ENCODE measurements around the gene ABCA6.

ABCA6 gene

GRCh38 chr17:69093995-69094394 is 47.7 kb downstream of the ABCA6 start:
- Histone ChIP-seq H3K4me2 (ENCODE audit: low read depth, low read length) (no peak overlapping the region), H4K20me1 (ENCODE audit: insufficient read depth, low read length) (no peaks in the 10 kb centered on the region)

DNA sequence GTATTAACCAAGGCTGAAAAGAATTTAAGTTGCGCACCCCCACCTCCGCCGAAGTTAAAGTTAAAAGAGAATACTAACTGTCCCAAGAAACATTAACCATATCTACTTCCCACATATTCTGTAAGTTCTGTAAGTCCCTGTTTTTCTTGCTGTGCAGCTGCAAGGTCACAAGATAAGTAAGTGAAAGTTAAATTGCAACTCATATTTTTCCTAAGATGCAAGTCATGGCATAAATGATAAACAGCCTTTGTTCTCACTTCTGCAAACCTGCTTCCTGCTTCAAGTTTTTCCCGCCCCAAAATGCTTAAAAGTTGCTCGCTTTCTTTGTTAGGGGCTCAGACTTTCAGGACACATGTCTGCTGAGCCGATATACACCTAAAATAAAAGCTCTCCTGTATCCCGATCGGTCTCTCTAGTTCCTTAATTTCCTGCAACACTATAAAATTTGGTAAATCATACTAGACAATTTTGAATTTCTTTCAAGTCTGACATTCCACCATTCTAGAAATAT is 48.4 kb downstream of the ABCA6 start:
- no peaks in the 10 kb centered on the region for H3F3A ChIP-seq (ENCODE audit: insufficient read depth, low read length)
- H3K9ac ChIP-seq (ENCODE audit: low read length): no peak overlapping the region
- H4K20me1 ChIP-seq (ENCODE audit: insufficient read depth, low read length): no peaks in the 10 kb centered on the region
- no peaks in the 10 kb centered on the region for H3K9me2 ChIP-seq (replicated peaks; ENCODE audit: insufficient read depth, low read length)
- no peak for DNase-seq
- no peaks in the 10 kb centered on the region for H3K79me2 ChIP-seq (ENCODE audit: low read length)
- no peaks in the 10 kb centered on the region for H3K9me3 ChIP-seq (replicated peaks; ENCODE audit: insufficient read depth, low read length)
- no peaks in the 10 kb centered on the region for H3K4me1 ChIP-seq (ENCODE audit: low read length)
- no peak for TF ChIP-seq CTCF (IDR thresholded peaks at IDR 0.05; ENCODE audit: low read length)
- no peak for TF ChIP-seq EZH2 (optimal IDR thresholded peaks at IDR 0.05; ENCODE audit: low read depth, low read length)
- no peak for TF ChIP-seq EZH2phosphoT487 (IDR thresholded peaks at IDR 0.05; ENCODE audit: low read length)
- H3K4me3 ChIP-seq (ENCODE audit: low read length): no peak overlapping the region
- H3K36me3 ChIP-seq (replicated peaks; ENCODE audit: insufficient read depth, low read length): no peaks in the 10 kb centered on the region
- H2AFZ ChIP-seq (ENCODE audit: low read length): no peak overlapping the region
- H3K27ac ChIP-seq (ENCODE audit: low read length): no peak overlapping the region
- H3K27me3 ChIP-seq (replicated peaks; ENCODE audit: insufficient read depth, low read length): no peaks in the 10 kb centered on the region
- no peak overlapping the region for H3K4me2 ChIP-seq (ENCODE audit: low read depth, low read length)

More at GRCh38 chr17:69093995-69094394, 47.7 kb downstream of the ABCA6 start:
- Histone ChIP-seq H2AFZ (ENCODE audit: low read length) (no peak overlapping the region), H3K27me3 (replicated peaks; ENCODE audit: insufficient read depth, low read length) (no peaks in the 10 kb centered on the region), H3K9me2 (replicated peaks; ENCODE audit: insufficient read depth, low read length) (no peaks in the 10 kb centered on the region), H3K27ac (ENCODE audit: low read length) (no peak overlapping the region), H3K4me3 (ENCODE audit: low read length) (no peak overlapping the region), H3K79me2 (ENCODE audit: low read length) (no peaks in the 10 kb centered on the region), H3K9ac (ENCODE audit: low read length) (no peak overlapping the region), H3K36me3 (replicated peaks; ENCODE audit: insufficient read depth, low read length) (no peaks in the 10 kb centered on the region), H3F3A (ENCODE audit: insufficient read depth, low read length) (no peaks in the 10 kb centered on the region), H3K4me1 (ENCODE audit: low read length) (no peaks in the 10 kb centered on the region), H3K9me3 (replicated peaks; ENCODE audit: insufficient read depth, low read length) (no peaks in the 10 kb centered on the region)
- TF ChIP-seq CTCF (IDR thresholded peaks at IDR 0.05; ENCODE audit: low read length): no peak
- no peak for TF ChIP-seq EZH2 (optimal IDR thresholded peaks at IDR 0.05; ENCODE audit: low read depth, low read length)
- no peak for TF ChIP-seq EZH2phosphoT487 (IDR thresholded peaks at IDR 0.05; ENCODE audit: low read length)
- DNase-seq: no peak

- Histone ChIP-seq H3K4me3 (ENCODE audit: low read length) (no peak overlapping the region), H2AFZ (ENCODE audit: low read length) (no peak overlapping the region), H3K9me2 (replicated peaks; ENCODE audit: insufficient read depth, low read length) (no peaks in the 10 kb centered on the region), H3K4me1 (ENCODE audit: low read length) (no peaks in the 10 kb centered on the region), H3K9me3 (replicated peaks; ENCODE audit: insufficient read depth, low read length) (no peaks in the 10 kb centered on the region), H3K36me3 (replicated peaks; ENCODE audit: insufficient read depth, low read length) (no peaks in the 10 kb centered on the region), H3K4me2 (ENCODE audit: low read depth, low read length) (no peak overlapping the region), H4K20me1 (ENCODE audit: insufficient read depth, low read length) (no peaks in the 10 kb centered on the region), H3K79me2 (ENCODE audit: low read length) (no peaks in the 10 kb centered on the region), H3K27me3 (replicated peaks; ENCODE audit: insufficient read depth, low read length) (no peaks in the 10 kb centered on the region), H3K27ac (ENCODE audit: low read length) (no peak overlapping the region), H3K9ac (ENCODE audit: low read length) (no peak overlapping the region), H3F3A (ENCODE audit: insufficient read depth, low read length) (no peaks in the 10 kb centered on the region)
- TF ChIP-seq EZH2phosphoT487 (IDR thresholded peaks at IDR 0.05; ENCODE audit: low read length) (no peak), CTCF (IDR thresholded peaks at IDR 0.05; ENCODE audit: low read length) (no peak), EZH2 (optimal IDR thresholded peaks at IDR 0.05; ENCODE audit: low read depth, low read length) (no peak)
- DNase-seq: no peak
Measured at GRCh38 chr17:69090365-69090764, 51.3 kb downstream of the ABCA6 start.
